IPS DF 6.9 (cell line): ENCODE measurements around the gene SLC1A3.
"Not testable (repeated sequence)": the region's sequence is repeated elsewhere in the genome, so short reads cannot be mapped to it uniquely, and the experiment has no call there.

Experiments
- DNase-seq: peaks from one replicate; pipeline ENCODE4 v3.0.0-alpha.2; 2013; ENCODE audit warnings: low read depth, low spot score
- H3K27ac ChIP-seq: one replicate; pipeline ENCODE4 v1.5.1; 2013; ENCODE audit warnings: low read length, control low read depth
- H3K27me3 ChIP-seq: 2 replicates; pipeline ENCODE4 v1.6.1; 2013; ENCODE audit warnings: mild to moderate bottlenecking, low read length; ENCODE audit not compliant: control insufficient read depth, insufficient read depth
- H3K36me3 ChIP-seq: 2 replicates; pipeline ENCODE4 v1.6.1; 2013; ENCODE audit warnings: low read length; ENCODE audit not compliant: control insufficient read depth, insufficient read depth
- H3K4me1 ChIP-seq: 2 replicates; pipeline ENCODE4 v1.6.1; 2013; ENCODE audit warnings: low read length; ENCODE audit not compliant: control insufficient read depth, insufficient read depth
- H3K4me3 ChIP-seq: 2 replicates; pipeline ENCODE4 v1.5.1; 2013; ENCODE audit warnings: mild to moderate bottlenecking, low read length
- H3K9me3 ChIP-seq: 2 replicates; pipeline ENCODE4 v1.6.1; 2013; ENCODE audit warnings: low read length, inconsistent platforms; ENCODE audit not compliant: control insufficient read depth, insufficient read depth
- WGBS: extraction: QIAGEN DNeasy Blood & Tissue Kit; methylation state at CpG from one replicate; pipeline ENCODE4 v1.1.7; 2013; ENCODE audit warnings: mixed read lengths, missing lambda C conversion rate; ENCODE audit not compliant: insufficient read length, insufficient coverage; 5-methylcytosine and 5-hydroxymethylcytosine counted together

The SLC1A3 gene

DNA sequence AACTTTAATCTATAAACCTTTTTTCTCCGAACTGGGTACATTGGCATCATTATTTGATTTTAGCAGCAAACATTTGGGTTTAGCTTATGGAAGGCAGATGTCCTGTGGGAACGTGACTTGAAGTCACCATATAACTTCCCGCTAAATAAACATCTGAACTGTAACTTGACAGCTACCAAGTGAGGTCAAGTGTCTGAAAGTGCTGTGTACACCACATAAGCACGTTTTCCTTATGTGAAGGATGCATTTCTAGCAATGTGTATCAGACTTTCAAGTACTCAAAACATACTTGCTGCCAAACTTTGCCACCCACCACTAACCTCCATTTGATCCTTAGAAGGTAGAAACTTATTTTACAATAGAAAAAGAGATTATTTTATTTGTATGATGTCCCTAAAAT lies 35.7 kb downstream of the SLC1A3 start:
- Histone ChIP-seq H3K36me3 (no peaks in the 10 kb centered on the region), H3K4me1 (0 out of 2 replicates have a peak, but pooled peaks cover 1% of the 10 kb centered on the region), H3K27ac (no peak overlapping the region), H3K27me3 (no peaks in the 10 kb centered on the region), H3K4me3 (no peak overlapping the region), H3K9me3 (no peaks in the 10 kb centered on the region)
- WGBS: no CpG with 5 or more reads among the region's 4 CpGs
- DNase-seq: no peak

DNA sequence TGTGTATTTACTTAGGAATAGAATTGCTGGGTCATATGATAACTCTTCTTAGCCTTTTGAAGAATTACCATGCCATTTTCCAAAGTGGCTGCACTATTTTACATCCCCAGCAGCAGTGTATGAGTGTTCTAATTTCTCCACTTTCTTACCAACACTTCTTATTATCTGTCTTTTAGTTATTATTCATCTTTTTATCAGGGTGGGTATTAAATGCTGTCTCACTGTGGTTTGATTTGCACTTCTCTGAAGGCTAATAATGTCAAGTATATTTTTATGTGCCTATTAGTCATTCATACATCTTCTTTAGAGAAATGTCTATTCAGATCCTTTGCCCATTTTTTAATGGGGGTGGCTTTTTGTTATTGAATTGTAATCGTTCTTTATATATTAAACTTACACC lies 36.8 kb downstream of the SLC1A3 start:
- H3K4me1 ChIP-seq: 0 out of 2 replicates have a peak, but pooled peaks cover 1% of the 10 kb centered on the region
- H3K4me3 ChIP-seq: no peak overlapping the region
- no peak overlapping the region for H3K27ac ChIP-seq
- H3K9me3 ChIP-seq: no peaks in the 10 kb centered on the region
- no peaks in the 10 kb centered on the region for H3K36me3 ChIP-seq
- no CpG with 5 or more reads among the region's 1 CpG for WGBS
- DNase-seq: no peak
- no peaks in the 10 kb centered on the region for H3K27me3 ChIP-seq

DNA sequence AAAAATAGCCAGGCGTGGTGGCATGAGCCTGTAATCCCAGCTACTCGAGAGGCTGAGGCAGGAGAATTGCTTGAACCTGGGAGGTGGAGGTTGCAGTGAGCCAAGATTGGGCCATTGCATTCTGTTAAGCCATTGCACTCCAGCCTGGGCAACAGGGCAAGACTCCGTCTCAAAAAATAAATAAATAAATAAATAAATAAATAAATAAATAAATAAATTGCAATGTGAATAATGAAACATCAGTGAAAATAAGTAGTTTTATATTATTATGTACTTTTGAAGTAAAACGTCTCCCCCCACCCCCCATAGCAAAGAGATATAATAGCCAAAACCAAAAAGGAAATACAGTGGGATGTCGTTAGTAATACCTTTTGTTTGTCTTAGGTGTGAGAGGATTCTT lies 37.4 kb downstream of the SLC1A3 start:
- H3K36me3 ChIP-seq, H3K27ac ChIP-seq, H3K4me1 ChIP-seq, H3K27me3 ChIP-seq, DNase-seq, H3K9me3 ChIP-seq, H3K4me3 ChIP-seq: not testable (repeated sequence)
- WGBS: no CpG with 5 or more reads among the region's 5 CpGs

DNA sequence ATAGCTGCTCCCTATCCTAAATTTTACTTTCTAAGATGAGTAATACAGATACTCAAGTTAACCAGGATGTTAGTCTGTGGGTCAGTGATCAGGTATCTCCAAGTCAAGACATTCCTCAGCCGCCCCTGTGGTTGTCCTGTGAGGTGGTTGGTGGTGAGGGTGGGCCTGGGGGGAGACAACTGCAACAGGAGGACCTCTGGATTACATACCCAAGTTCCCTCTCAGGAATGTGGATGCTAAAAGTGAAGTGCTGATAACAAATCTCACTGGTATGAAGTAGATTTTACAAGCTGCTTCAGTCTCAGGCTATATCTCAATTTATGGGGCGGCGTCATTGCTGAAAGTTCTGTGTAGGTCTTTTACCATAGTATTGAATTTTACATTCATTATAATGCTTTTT lies 38.3 kb downstream of the SLC1A3 start:
- WGBS: no CpG with 5 or more reads among the region's 3 CpGs
- DNase-seq: no peak
- H3K4me1 ChIP-seq: 0 out of 2 replicates have a peak, but pooled peaks cover 1% of the 10 kb centered on the region
- no peaks in the 10 kb centered on the region for H3K9me3 ChIP-seq
- H3K27ac ChIP-seq: no peak overlapping the region
- no peaks in the 10 kb centered on the region for H3K27me3 ChIP-seq
- H3K4me3 ChIP-seq: no peak overlapping the region
- H3K36me3 ChIP-seq: no peaks in the 10 kb centered on the region

DNA sequence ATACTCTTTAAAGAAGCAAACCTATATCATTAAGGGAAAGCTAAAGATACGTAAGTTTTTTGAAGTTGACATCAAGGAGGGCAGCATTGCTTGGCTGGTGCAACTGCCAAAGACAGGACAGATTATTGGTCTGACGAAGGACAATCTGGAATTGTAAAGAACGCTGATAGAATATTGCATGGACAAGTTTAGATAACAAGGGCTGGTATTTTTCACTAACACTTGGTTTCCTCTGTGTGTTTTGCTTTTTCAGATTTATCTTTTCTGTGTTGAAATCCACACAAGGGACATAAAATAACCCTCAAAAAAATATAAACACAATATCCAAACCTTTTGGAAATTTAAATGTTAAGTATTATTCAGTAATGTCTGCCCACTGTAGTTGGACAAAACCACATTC lies 39.7 kb downstream of the SLC1A3 start:
- H3K9me3 ChIP-seq: no peaks in the 10 kb centered on the region
- no peaks in the 10 kb centered on the region for H3K36me3 ChIP-seq
- no peaks in the 10 kb centered on the region for H3K27me3 ChIP-seq
- no peak for DNase-seq
- no peak overlapping the region for H3K27ac ChIP-seq
- no peak overlapping the region for H3K4me3 ChIP-seq
- 0 out of 2 replicates have a peak, but pooled peaks cover 1% of the 10 kb centered on the region for H3K4me1 ChIP-seq
- no CpG with 5 or more reads among the region's 3 CpGs for WGBS

DNA sequence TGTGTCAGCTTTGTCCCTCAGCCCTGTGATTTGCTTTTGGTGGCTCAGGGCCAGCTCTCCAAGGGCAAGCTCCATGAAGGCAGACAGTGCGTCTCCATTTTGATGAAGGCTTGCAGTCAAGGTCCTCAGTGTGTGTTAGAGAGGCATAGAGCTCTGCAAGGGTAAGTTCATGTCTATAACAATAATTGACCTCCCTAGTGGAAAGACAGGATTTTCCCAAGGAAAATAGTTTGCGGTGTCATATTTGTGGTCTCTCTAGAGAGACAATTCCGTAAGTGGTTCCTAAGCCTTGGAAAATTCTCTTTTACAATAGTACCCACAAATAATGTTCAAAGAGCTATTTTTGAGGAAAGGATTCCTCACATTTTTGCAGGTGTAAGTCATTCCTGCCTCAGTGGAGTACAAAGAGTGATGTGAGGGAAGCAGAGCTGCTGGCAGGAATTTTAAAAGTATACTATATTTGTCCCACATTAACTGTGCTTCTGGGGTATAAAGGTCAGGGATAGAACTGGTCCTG lies 40.2 kb downstream of the SLC1A3 start:
- no peak for DNase-seq
- Histone ChIP-seq H3K4me1 (0 out of 2 replicates have a peak, but pooled peaks cover 1% of the 10 kb centered on the region), H3K4me3 (no peak overlapping the region), H3K27me3 (no peaks in the 10 kb centered on the region), H3K36me3 (no peaks in the 10 kb centered on the region), H3K9me3 (no peaks in the 10 kb centered on the region), H3K27ac (no peak overlapping the region)
- no CpG with 5 or more reads among the region's 3 CpGs for WGBS

DNA sequence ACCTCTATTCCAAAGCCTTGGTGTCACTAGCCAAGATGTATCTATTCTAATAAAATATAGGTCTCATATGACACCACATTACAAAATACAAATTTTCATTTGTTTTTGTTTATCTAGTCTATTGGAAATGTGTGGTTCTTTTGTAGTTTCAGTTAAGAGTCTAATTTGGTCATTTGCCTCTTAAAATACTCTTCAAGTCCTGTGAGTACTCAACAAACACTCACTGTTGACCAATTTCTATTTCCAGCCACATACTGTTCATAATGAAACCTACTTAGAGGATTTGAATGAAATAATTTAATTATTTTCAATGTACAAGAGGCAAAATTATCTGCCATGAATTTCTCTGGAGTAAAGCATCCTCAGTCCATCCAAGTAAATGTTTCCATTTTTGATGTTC lies 40.6 kb downstream of the SLC1A3 start:
- Histone ChIP-seq H3K9me3 (no peaks in the 10 kb centered on the region), H3K27ac (no peak overlapping the region), H3K4me3 (no peak overlapping the region), H3K36me3 (no peaks in the 10 kb centered on the region), H3K4me1 (0 out of 2 replicates have a peak, but pooled peaks cover 1% of the 10 kb centered on the region), H3K27me3 (no peaks in the 10 kb centered on the region)
- no peak for DNase-seq

DNA sequence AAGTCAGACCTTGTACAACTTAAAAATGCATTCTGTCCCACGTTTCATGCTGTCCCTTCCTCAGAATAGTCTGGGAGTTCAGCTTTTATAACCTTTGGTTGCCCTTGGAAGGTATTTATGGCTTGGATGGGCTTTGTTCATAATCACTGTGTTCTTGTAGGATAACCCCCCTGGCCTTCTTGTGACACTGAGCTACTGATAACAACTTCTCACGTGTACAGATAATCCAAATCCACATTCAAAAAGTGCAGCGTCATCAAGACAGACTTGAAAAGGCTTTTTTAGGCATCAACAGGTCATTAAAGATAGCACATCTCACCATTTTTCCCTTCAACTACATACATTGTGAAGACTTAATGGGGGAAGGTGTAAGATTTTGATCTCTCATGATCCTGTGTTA lies 42.0 kb downstream of the SLC1A3 start:
- DNase-seq: no peak
- Histone ChIP-seq H3K9me3 (no peaks in the 10 kb centered on the region), H3K4me3 (no peak overlapping the region), H3K4me1 (0 out of 2 replicates have a peak, but pooled peaks cover 1% of the 10 kb centered on the region), H3K36me3 (no peaks in the 10 kb centered on the region), H3K27me3 (no peaks in the 10 kb centered on the region), H3K27ac (no peak overlapping the region)
- WGBS: no CpG with 5 or more reads among the region's 3 CpGs

DNA sequence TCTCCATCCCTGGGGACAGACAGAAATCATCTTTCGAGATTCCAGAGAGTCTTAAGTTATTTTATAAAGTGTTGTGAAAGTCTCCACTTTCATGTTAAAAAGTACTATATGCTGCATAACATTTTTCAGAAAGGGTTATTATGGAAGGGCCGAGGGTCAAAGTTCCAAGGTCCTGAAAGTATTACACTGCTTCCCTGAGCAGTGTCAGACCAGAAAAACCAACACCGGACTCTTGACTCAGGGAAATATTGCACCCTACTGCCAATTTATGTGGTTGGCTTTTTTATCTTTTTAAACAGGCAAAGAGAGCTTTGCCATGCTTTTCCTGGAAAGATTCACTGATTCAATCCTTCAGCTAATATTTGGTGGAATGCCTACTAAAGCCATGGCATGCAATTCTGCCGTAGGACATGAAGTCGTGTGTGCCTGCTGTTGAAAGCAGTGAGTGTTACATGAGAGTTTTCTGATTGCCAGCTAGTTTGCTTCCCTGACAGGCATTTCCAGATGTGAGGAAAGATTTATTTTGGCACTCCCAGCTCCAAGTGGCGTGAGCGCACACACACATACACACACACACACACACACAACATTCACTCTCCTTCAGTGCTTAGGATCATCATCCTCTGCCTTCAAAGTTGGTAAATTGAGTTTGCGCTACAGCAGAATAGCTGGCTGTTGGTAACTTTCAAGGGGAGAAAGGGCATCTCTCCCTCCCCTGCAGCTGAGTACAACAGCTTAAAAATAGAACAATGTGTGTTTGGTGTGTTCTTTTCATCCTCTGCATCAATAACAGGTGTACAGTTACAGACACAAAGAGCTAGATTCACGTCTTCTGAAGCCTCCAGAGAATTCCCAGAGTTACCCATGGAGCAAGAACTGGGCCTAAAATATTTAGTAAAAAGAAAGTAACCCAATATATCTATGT lies 45.6 kb downstream of the SLC1A3 start:
- H3K9me3 ChIP-seq: no peaks in the 10 kb centered on the region

DNA sequence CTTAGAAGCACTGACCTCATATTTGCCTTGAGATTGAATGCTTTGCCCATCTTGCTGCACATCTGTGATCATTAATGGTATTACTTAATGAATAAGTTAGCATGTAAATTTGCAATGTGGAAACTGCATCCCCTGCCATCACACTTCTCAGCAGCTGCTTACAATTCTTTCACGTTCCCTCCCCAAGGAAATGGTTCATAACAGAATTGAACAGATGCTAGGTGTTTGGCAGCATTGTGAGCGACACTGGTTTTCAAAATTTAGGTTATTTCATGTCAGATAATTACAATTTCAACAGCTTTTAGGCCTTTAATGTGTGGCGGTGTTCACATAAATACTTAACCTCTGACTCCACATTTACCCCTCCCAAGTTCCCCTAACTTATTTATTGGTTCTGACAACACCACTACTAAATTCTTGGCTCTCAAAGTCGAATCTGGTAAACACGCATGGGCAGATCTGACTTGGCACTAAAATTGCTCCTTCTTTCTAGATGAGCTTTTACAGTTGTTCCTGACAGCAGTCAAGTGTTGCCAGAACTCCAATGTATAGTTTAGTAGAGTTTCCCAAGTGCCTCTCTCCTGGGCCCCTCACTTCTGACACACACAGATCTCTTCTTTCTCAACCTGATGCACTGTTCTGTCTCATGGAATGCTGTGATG lies 46.8 kb downstream of the SLC1A3 start:
- Histone ChIP-seq H3K27me3 (no peaks in the 10 kb centered on the region), H3K36me3 (no peaks in the 10 kb centered on the region), H3K4me1 (peaks cover 2% of the 10 kb centered on the region; the same call in 1 of the 2 replicates), H3K9me3 (no peaks in the 10 kb centered on the region), H3K27ac (no peak overlapping the region), H3K4me3 (no peak overlapping the region)
- no peak for DNase-seq
- no CpG with 5 or more reads among the region's 5 CpGs for WGBS

More for the DNA sequence above, 45.6 kb downstream of the SLC1A3 start:
- Histone ChIP-seq H3K27me3 (no peaks in the 10 kb centered on the region), H3K27ac (no peak overlapping the region), H3K4me3 (no peak overlapping the region), H3K4me1 (peaks cover 2% of the 10 kb centered on the region; the same call in 1 of the 2 replicates), H3K36me3 (no peaks in the 10 kb centered on the region)
- WGBS: no CpG with 5 or more reads among the region's 9 CpGs
- no peak for DNase-seq
